GM12873 (cell line): ENCODE results near the gene EFNA5.

Source experiments
- CTCF ChIP-seq: IDR thresholded peaks from 2 replicates; pipeline ENCODE4 v1.5.1; 2012; ENCODE audit warnings: low read depth, mild to moderate bottlenecking, moderate library complexity, low read length, control low read depth; ENCODE audit not compliant: insufficient read depth; ENCODE audit errors: missing control alignments

EFNA5 gene

GRCh38 chr5:107469064-107469463 is 201.7 kb downstream of the EFNA5 start:
- no peak for TF ChIP-seq CTCF

DNA sequence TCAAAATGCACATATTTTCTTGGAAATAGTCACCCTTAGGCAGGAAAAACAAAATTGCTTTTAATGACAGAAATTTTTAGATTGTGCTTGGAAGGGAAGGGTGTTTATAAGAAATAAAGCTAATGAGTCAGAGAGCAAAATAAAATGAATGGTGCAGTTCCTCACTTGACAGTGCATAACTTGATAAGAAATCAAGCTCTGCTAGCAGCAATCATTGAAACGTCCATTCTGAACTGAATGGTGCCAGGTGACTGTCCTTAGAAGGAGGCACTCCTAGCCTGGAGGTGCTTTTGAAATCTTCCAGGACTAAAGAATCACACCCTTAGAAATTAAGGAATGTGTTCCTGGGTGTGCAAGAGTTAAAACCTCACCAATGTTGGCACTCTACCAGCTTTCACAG is 202.5 kb downstream of the EFNA5 start:
- TF ChIP-seq CTCF = no peak

GRCh38 chr5:107467137-107467932 is 203.4 kb downstream of the EFNA5 start:
- no peak for TF ChIP-seq CTCF

DNA sequence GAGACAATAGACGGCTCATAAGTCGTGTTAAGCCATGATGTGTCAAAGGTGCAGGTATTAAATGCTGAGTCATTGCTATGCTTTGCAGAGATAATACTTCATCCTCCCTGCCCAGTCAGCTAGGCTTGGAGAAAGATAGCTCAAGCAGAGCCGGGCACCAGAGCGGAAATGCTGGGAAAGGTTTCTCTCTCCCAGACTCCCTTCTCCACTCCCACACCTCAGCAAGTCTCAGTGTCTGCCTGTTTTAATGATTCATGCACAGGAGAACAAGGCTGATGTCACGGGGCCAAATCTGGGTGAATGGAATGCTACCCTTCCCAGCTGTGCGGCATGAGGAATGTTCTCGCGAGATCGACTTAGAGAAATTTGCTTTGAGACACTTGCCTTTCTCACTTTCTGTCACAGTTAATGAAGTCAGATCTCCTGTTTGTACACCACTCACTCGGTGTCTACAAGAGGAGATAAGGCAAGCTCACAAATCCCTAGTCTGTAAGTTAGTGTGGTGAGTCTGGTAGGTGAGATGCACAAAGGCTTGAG is 204.4 kb downstream of the EFNA5 start:
- no peak for TF ChIP-seq CTCF

DNA sequence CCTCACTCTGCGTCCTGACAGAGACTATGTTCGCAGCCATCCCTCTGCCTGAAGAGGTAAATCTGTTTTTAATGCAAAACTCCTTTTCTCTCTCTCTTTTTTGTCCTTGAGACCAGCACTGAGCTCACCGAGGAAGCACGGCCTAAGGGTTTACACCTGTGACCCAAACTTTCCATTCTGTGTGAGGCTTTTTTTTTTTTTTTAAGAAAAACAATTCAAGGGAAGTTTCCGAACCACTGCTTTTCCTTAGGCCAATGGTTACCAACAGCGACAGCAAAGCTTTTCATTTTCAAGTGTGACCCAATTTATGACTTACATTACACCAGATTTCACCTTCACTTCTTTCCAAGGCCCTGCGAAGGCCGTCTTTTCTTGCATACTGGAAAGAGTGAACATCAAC is 205.9 kb downstream of the EFNA5 start:
- TF ChIP-seq CTCF = no peak

- TF ChIP-seq CTCF = no peak
Measured at GRCh38 chr5:107464416-107464815, 206.3 kb downstream of the EFNA5 start.

GRCh38 chr5:107463731-107464130 is 207.0 kb downstream of the EFNA5 start:
- TF ChIP-seq CTCF = no peak
